ENCODE data around the gene CTBS. TPM values are rescaled to one million over a fixed set of nuclear protein-coding genes. Genes with fewer than 3 reads are reported as not detected.

CTBS gene
- polyA plus RNA-seq, 1 donor from 2014 or later, result 0.95 TPM

DNA sequence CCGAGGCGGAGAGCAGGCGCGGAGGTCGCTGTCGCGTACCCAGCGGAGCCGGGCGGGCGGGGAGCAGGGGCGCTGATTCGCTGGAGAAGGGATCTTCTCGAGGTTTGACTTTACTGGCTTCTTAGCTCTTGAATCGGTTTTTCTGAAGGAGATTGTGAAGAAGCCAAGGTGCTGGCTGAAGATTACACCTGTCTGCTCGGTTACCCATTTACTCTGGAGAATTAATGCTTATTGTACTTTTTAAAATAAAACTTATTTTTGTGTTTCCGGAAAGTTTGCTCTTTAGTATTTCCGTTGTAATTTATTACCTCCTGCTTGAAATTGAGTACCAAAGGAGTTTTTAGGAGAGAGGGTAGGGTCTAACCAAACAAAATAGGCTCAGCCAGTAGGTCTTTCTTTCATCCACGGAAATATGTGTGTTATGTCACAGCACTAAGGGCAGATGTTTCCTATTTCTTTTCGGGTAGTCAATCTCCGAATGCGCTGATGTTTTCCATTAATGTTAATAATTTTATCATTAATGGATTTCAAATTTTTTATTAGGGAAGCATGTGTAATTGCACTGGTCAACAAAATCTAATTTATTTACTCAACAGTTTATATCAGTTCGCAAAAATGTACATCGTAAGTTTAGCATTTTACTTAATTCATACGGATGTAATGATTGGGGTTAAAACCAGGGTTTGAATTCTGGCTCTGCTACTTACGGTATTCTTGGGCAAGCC is 67.3 kb downstream of the CTBS start:
- Histone ChIP-seq H3K79me2 (replicated peaks; ENCODE audit: insufficient read depth, low read length) (peaks cover 32% of the 10 kb centered on the region), H3F3A (ENCODE audit: insufficient read depth, low read length, poor library complexity, severe bottlenecking) (no peaks in the 10 kb centered on the region), H3K4me2 (ENCODE audit: low read length) (peak overlapping the region; percentile 48), H3K9ac (ENCODE audit: low read length) (peak overlapping the region; percentile 35), H4K20me1 (ENCODE audit: insufficient read depth) (no peaks in the 10 kb centered on the region), H3K9me3 (ENCODE audit: low read length) (no peaks in the 10 kb centered on the region), H3K9me2 (ENCODE audit: insufficient read depth, low read length) (no peaks in the 10 kb centered on the region), H3K36me3 (ENCODE audit: insufficient read depth, low read length) (no peaks in the 10 kb centered on the region), H2AFZ (ENCODE audit: low read depth, low read length) (peak overlapping the region; percentile 54), H3K4me3 (ENCODE audit: low read length) (peak overlapping the region; percentile 91), H3K27me3 (ENCODE audit: insufficient read depth, low read depth, low read length) (no peaks in the 10 kb centered on the region), H3K27ac (ENCODE audit: low read length) (no peak overlapping the region)
- TF ChIP-seq EZH2 (IDR thresholded peaks at IDR 0.05; ENCODE audit: borderline replicate concordance, insufficient read depth, low read length, poor library complexity, severe bottlenecking) (no peak), MXI1 (conservative IDR thresholded peaks at IDR 0.05; ENCODE audit: poor library complexity, severe bottlenecking) (no peak), SMC3 (conservative IDR thresholded peaks at IDR 0.05; ENCODE audit: poor library complexity) (no peak)
- TF ChIP-seq, protein P1, sequence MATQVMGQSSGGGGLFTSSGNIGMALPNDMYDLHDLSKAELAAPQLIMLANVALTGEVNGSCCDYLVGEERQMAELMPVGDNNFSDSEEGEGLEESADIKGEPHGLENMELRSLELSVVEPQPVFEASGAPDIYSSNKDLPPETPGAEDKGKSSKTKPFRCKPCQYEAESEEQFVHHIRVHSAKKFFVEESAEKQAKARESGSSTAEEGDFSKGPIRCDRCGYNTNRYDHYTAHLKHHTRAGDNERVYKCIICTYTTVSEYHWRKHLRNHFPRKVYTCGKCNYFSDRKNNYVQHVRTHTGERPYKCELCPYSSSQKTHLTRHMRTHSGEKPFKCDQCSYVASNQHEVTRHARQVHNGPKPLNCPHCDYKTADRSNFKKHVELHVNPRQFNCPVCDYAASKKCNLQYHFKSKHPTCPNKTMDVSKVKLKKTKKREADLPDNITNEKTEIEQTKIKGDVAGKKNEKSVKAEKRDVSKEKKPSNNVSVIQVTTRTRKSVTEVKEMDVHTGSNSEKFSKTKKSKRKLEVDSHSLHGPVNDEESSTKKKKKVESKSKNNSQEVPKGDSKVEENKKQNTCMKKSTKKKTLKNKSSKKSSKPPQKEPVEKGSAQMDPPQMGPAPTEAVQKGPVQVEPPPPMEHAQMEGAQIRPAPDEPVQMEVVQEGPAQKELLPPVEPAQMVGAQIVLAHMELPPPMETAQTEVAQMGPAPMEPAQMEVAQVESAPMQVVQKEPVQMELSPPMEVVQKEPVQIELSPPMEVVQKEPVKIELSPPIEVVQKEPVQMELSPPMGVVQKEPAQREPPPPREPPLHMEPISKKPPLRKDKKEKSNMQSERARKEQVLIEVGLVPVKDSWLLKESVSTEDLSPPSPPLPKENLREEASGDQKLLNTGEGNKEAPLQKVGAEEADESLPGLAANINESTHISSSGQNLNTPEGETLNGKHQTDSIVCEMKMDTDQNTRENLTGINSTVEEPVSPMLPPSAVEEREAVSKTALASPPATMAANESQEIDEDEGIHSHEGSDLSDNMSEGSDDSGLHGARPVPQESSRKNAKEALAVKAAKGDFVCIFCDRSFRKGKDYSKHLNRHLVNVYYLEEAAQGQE (IDR thresholded peaks at IDR 0.05; ENCODE audit: borderline replicate concordance), result no peak
- TF ChIP-seq, protein P2, sequence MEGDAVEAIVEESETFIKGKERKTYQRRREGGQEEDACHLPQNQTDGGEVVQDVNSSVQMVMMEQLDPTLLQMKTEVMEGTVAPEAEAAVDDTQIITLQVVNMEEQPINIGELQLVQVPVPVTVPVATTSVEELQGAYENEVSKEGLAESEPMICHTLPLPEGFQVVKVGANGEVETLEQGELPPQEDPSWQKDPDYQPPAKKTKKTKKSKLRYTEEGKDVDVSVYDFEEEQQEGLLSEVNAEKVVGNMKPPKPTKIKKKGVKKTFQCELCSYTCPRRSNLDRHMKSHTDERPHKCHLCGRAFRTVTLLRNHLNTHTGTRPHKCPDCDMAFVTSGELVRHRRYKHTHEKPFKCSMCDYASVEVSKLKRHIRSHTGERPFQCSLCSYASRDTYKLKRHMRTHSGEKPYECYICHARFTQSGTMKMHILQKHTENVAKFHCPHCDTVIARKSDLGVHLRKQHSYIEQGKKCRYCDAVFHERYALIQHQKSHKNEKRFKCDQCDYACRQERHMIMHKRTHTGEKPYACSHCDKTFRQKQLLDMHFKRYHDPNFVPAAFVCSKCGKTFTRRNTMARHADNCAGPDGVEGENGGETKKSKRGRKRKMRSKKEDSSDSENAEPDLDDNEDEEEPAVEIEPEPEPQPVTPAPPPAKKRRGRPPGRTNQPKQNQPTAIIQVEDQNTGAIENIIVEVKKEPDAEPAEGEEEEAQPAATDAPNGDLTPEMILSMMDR (IDR thresholded peaks at IDR 0.05; ENCODE audit: poor library complexity, severe bottlenecking), result no peak

DNA sequence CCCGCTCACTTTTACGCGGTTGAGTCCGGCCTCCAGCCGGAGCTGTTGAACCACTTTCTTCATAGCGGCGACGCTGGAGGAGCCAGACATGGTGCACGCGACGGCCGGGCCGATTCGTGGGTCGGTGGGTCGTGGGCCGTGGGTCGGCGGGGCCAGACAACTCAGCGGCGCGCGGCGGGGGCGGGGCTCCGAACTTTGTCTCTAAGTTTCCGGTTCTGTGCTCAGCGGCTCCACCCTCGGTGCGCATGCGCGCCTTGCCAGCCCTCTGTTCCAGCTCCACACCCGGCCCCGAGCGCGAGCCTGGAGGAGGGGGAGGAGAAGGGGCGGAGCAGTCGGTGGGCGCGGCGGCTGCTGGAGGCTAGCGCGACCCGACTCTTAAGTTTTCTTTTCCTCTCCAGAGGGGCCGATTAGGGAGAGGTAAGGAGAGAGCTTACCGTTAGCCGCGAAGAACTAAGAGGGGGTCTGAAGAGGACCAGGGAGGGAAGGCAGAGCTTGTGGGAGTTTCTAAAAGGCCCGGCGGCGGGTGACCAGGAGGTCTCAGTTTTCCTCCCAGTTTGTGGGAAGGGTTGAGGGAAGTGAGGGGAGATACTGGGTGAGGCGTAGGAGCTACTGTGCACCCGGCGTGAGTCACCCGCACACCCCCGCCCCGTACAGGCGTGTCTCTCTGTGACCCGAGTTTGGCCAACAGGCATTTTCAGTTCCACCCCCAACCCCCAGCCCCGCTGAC is 68.1 kb downstream of the CTBS start, which contains the start of the genes GNG5 and SPATA1:
Gene GNG5, minus strand, starts transcription at position 580 of the 727 bp plus-strand sequence. Its CDS starts 490 bp downstream, at position 90.
Gene SPATA1, plus strand, starts transcription at position 385 of the 727 bp plus-strand sequence. CDS start 9,974 bp downstream, outside the sequence.
- H3K4me2 ChIP-seq (ENCODE audit: low read length), result peak within 1 kb of the TSS; percentile 48
- H2AFZ ChIP-seq (ENCODE audit: low read depth, low read length), result peak within 1 kb of the TSS; percentile 54
- H3K4me3 ChIP-seq (ENCODE audit: low read length), result peak within 1 kb of the TSS; percentile 91
- no peaks in the 10 kb centered on the region for H4K20me1 ChIP-seq (ENCODE audit: insufficient read depth)
- TF ChIP-seq TAF1 (IDR thresholded peaks at IDR 0.05; ENCODE audit: low read depth) (no peak), EZH2 (IDR thresholded peaks at IDR 0.05; ENCODE audit: borderline replicate concordance, insufficient read depth, low read length, poor library complexity, severe bottlenecking) (no peak), RAD21 (conservative IDR thresholded peaks at IDR 0.05) (peak; percentile 52), POLR2AphosphoS5 (IDR thresholded peaks at IDR 0.05) (no peak), SMC3 (conservative IDR thresholded peaks at IDR 0.05; ENCODE audit: poor library complexity) (peak; percentile 53), MXI1 (conservative IDR thresholded peaks at IDR 0.05; ENCODE audit: poor library complexity, severe bottlenecking) (peak; percentile 66), EP300 (conservative IDR thresholded peaks at IDR 0.05; ENCODE audit: poor library complexity, severe bottlenecking) (no peak)
- TF ChIP-seq, protein P2 (IDR thresholded peaks at IDR 0.05; ENCODE audit: poor library complexity, severe bottlenecking), result no peak
- TF ChIP-seq, protein P1 (IDR thresholded peaks at IDR 0.05; ENCODE audit: borderline replicate concordance), result peak; percentile 12
- H3K27me3 ChIP-seq (ENCODE audit: insufficient read depth, low read depth, low read length), result no peaks in the 10 kb centered on the region
- H3K9ac ChIP-seq (ENCODE audit: low read length), result peak within 1 kb of the TSS; percentile 35
- H3K9me2 ChIP-seq (ENCODE audit: insufficient read depth, low read length), result no peaks in the 10 kb centered on the region
- H3K79me2 ChIP-seq (replicated peaks; ENCODE audit: insufficient read depth, low read length), result peaks cover 32% of the 10 kb centered on the region
- H3K9me3 ChIP-seq (ENCODE audit: low read length), result no peaks in the 10 kb centered on the region
- H3K27ac ChIP-seq (ENCODE audit: low read length), result no peak within 1 kb of the TSS
- H3F3A ChIP-seq (ENCODE audit: insufficient read depth, low read length, poor library complexity, severe bottlenecking), result no peaks in the 10 kb centered on the region
- no peaks in the 10 kb centered on the region for H3K36me3 ChIP-seq (ENCODE audit: insufficient read depth, low read length)
